GM06990 (cell line): ENCODE results near the gene LRP1B.

Source experiments
- DNase-seq: peaks from one replicate; pipeline ENCODE4 v3.0.0-alpha.2; 2011; ENCODE audit not compliant: insufficient read length; ENCODE audit errors: extremely low read depth
- H3K27me3 ChIP-seq: replicated peaks from 2 replicates; pipeline ENCODE4 v1.6.0; 2011; ENCODE audit warnings: low read length; ENCODE audit not compliant: control insufficient read depth, insufficient read depth
- H3K36me3 ChIP-seq: 2 replicates; pipeline ENCODE4 v1.5.1; 2011; ENCODE audit warnings: low read length; ENCODE audit not compliant: control insufficient read depth, insufficient read depth
- H3K4me3 ChIP-seq: replicated peaks from 2 replicates; pipeline ENCODE4 v1.5.1; 2011; ENCODE audit warnings: low read depth, mild to moderate bottlenecking, control low read depth, low read length
- CTCF ChIP-seq: IDR thresholded peaks from 2 replicates; pipeline ENCODE4 v1.5.1; 2011; ENCODE audit warnings: low read length, control low read depth, mild to moderate bottlenecking, inconsistent platforms; ENCODE audit not compliant: insufficient read depth, poor library complexity, severe bottlenecking

Gene LRP1B

GRCh38 chr2:141041281-141041680 is 1089.5 kb downstream of the LRP1B start:
- H3K36me3 ChIP-seq = no peaks in the 10 kb centered on the region
- no peak for DNase-seq
- no peaks in the 10 kb centered on the region for H3K27me3 ChIP-seq
- no peak overlapping the region for H3K4me3 ChIP-seq
- no peak for TF ChIP-seq CTCF

- no peaks in the 10 kb centered on the region for H3K36me3 ChIP-seq
- H3K4me3 ChIP-seq = no peak overlapping the region
- no peak for TF ChIP-seq CTCF
- H3K27me3 ChIP-seq = no peaks in the 10 kb centered on the region
- no peak for DNase-seq
These were observed 1092.5 kb downstream of the LRP1B start for GRCh38 chr2:141038341-141038740.

GRCh38 chr2:141037361-141037760 is 1093.5 kb downstream of the LRP1B start:
- DNase-seq = no peak
- no peak for TF ChIP-seq CTCF
- no peaks in the 10 kb centered on the region for H3K36me3 ChIP-seq
- H3K27me3 ChIP-seq = no peaks in the 10 kb centered on the region
- H3K4me3 ChIP-seq = no peak overlapping the region

GRCh38 chr2:141035846-141036420 is 1094.9 kb downstream of the LRP1B start:
- TF ChIP-seq CTCF = no peak
- no peaks in the 10 kb centered on the region for H3K36me3 ChIP-seq

GRCh38 chr2:141029428-141030078 is 1101.3 kb downstream of the LRP1B start:
- no peak for TF ChIP-seq CTCF
- Histone ChIP-seq H3K27me3 (no peaks in the 10 kb centered on the region), H3K4me3 (no peak overlapping the region), H3K36me3 (no peaks in the 10 kb centered on the region)
- no peak for DNase-seq

More at GRCh38 chr2:141035846-141036420, 1094.9 kb downstream of the LRP1B start:
- Histone ChIP-seq H3K27me3 (no peaks in the 10 kb centered on the region), H3K4me3 (no peak overlapping the region)
- DNase-seq = no peak
